Measurements from ENCODE around the gene NLGN1. TPM values are rescaled to one million over a fixed set of nuclear protein-coding genes. Genes with fewer than 3 reads are reported as not detected.

NLGN1 gene
- total RNA-seq, 1 experiment from 2014 or later = 0.85 TPM

GRCh38 chr3:174204765-174205164 is 807.2 kb downstream of the NLGN1 start:
- DNase-seq (ENCODE audit: low read depth, low spot score) (no peak), ATAC-seq (no peak)
- Histone ChIP-seq H3K36me3 (ENCODE audit: control insufficient read depth, insufficient read depth, low read length) (no peaks in the 10 kb centered on the region), H3K4me1 (ENCODE audit: control insufficient read depth, insufficient read depth, low read length) (no peaks in the 10 kb centered on the region), H3K9me3 (ENCODE audit: control insufficient read depth, insufficient read depth, low read depth, low read length) (no peaks in the 10 kb centered on the region), H3K4me3 (ENCODE audit: low read depth in 2 of 2, low read length in 2 of 2) (no peak overlapping the region), H3K27me3 (ENCODE audit: control insufficient read depth, insufficient read depth, low read length) (no peaks in the 10 kb centered on the region; the same call in 1 of the 2 replicates), H3K27ac (ENCODE audit: low read length) (no peak overlapping the region)
- ChIA-PET CTCF (interaction anchor here (0.7 kb wide), 1 partner anchor 626 kb away, joined by 4 read pairs; no protein-coding TSS in a partner anchor), POLR2A (no interaction called here)
- intact Hi-C loops (cut with micrococcal nuclease; ENCODE audit: unreplicated experiment) = no loop called here
- in situ Hi-C loops (cut with HindIII; ENCODE audit: low pct_unique_long_range_greater_than_20kb, low sequenced_read_pairs) = no loop called here
- TF ChIP-seq TCF7L2 (IDR thresholded peaks at IDR 0.05; ENCODE audit: low read depth, low read length) (no peak), POLR2AphosphoS5 (IDR thresholded peaks at IDR 0.05; ENCODE audit: low read depth, low read length) (no peak), CTCF (IDR thresholded peaks at IDR 0.05) (no peak), SIN3A (IDR thresholded peaks at IDR 0.05; ENCODE audit: borderline replicate concordance, insufficient read depth, low read depth, low read length) (no peak), REST (IDR thresholded peaks at IDR 0.05; ENCODE audit: insufficient read depth in 1 of 2, low read depth in 2 of 2, low read length in 1 of 2) (no peak)
- no TSS peak for BruUV-seq (replicated peaks)

- in situ Hi-C loops (cut with HindIII; ENCODE audit: low pct_unique_long_range_greater_than_20kb, low sequenced_read_pairs) (no loop called here), intact Hi-C loops (cut with micrococcal nuclease; ENCODE audit: unreplicated experiment) (no loop called here)
- POLR2A ChIA-PET = interaction anchor here (0.6 kb wide), 1 partner anchor 18 kb away, joined by 3 read pairs; no protein-coding TSS in a partner anchor
- no peak overlapping the region for H3K27ac ChIP-seq (ENCODE audit: low read length)
- no peaks in the 10 kb centered on the region for H3K36me3 ChIP-seq (ENCODE audit: control insufficient read depth, insufficient read depth, low read length)
- no peak for DNase-seq (ENCODE audit: low read depth, low spot score)
- H3K4me3 ChIP-seq (ENCODE audit: low read depth in 2 of 2, low read length in 2 of 2) = no peak overlapping the region
- CTCF ChIA-PET = no interaction called here
- no peaks in the 10 kb centered on the region for H3K4me1 ChIP-seq (ENCODE audit: control insufficient read depth, insufficient read depth, low read length)
- no TSS peak for BruUV-seq (replicated peaks)
- H3K9me3 ChIP-seq (ENCODE audit: control insufficient read depth, insufficient read depth, low read depth, low read length) = no peaks in the 10 kb centered on the region
- no peak for TF ChIP-seq POLR2AphosphoS5 (IDR thresholded peaks at IDR 0.05; ENCODE audit: low read depth, low read length)
- TF ChIP-seq TCF7L2 (IDR thresholded peaks at IDR 0.05; ENCODE audit: low read depth, low read length) = no peak
- no peak for TF ChIP-seq SIN3A (IDR thresholded peaks at IDR 0.05; ENCODE audit: borderline replicate concordance, insufficient read depth, low read depth, low read length)
- no peak for TF ChIP-seq REST (IDR thresholded peaks at IDR 0.05; ENCODE audit: insufficient read depth in 1 of 2, low read depth in 2 of 2, low read length in 1 of 2)
- TF ChIP-seq CTCF (IDR thresholded peaks at IDR 0.05) = no peak
- no peaks in the 10 kb centered on the region; the same call in 1 of the 2 replicates for H3K27me3 ChIP-seq (ENCODE audit: control insufficient read depth, insufficient read depth, low read length)
- ATAC-seq = no peak
Observed at GRCh38 chr3:174206607-174207192, 809.2 kb downstream of the NLGN1 start.

Data from Panc1 (cell line).